ENCODE measurements around the gene KCNH8. TPM values are rescaled to one million over a fixed set of nuclear protein-coding genes. Genes with fewer than 3 reads are reported as not detected.

KCNH8 gene
- total RNA-seq, 2 donors from 2014 or later = 0.46 to 3.4 TPM

DNA sequence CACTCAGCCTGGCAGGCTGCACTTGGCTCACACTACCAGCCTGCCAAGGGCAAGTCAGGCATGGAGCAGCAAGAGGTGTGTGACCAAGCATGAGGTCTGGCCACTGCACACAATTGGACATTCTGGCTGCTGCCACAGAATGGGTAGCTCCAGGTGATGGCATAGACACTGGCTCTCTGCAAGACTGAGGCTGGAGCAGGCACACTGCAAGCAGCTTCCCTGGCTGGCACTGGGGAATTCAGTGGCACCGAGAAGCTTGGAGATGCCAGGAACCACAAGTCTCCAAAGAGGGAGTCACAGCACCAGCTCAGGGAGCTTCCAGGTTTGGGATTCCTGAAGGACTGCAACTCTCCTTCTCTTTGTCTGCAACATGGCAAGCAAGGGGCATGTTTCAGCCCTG is 42.0 kb upstream of the KCNH8 start:
- H3K4me3 ChIP-seq = no peak overlapping the region
- no peak for DNase-seq (ENCODE audit: low spot score)
- H3K9me3 ChIP-seq = no peaks in the 10 kb centered on the region
- intact Hi-C loops (cut with DNase I) = no loop called here
- H3K27me3 ChIP-seq (replicated peaks; ENCODE audit: insufficient read depth) = no peaks in the 10 kb centered on the region
- no peaks in the 10 kb centered on the region for H3K36me3 ChIP-seq
- no peaks in the 10 kb centered on the region for H3K4me1 ChIP-seq (replicated peaks)
- TF ChIP-seq POLR2AphosphoS5 (IDR thresholded peaks at IDR 0.05) = no peak
- TF ChIP-seq, protein P1, sequence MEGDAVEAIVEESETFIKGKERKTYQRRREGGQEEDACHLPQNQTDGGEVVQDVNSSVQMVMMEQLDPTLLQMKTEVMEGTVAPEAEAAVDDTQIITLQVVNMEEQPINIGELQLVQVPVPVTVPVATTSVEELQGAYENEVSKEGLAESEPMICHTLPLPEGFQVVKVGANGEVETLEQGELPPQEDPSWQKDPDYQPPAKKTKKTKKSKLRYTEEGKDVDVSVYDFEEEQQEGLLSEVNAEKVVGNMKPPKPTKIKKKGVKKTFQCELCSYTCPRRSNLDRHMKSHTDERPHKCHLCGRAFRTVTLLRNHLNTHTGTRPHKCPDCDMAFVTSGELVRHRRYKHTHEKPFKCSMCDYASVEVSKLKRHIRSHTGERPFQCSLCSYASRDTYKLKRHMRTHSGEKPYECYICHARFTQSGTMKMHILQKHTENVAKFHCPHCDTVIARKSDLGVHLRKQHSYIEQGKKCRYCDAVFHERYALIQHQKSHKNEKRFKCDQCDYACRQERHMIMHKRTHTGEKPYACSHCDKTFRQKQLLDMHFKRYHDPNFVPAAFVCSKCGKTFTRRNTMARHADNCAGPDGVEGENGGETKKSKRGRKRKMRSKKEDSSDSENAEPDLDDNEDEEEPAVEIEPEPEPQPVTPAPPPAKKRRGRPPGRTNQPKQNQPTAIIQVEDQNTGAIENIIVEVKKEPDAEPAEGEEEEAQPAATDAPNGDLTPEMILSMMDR (IDR thresholded peaks at IDR 0.05) = no peak
- no peak for TF ChIP-seq POLR2A (IDR thresholded peaks at IDR 0.05)
- 90% methylated on average over 1 of the region's 1 CpG for whole genome bisulfite sequencing
- no peak overlapping the region for H3K27ac ChIP-seq

DNA sequence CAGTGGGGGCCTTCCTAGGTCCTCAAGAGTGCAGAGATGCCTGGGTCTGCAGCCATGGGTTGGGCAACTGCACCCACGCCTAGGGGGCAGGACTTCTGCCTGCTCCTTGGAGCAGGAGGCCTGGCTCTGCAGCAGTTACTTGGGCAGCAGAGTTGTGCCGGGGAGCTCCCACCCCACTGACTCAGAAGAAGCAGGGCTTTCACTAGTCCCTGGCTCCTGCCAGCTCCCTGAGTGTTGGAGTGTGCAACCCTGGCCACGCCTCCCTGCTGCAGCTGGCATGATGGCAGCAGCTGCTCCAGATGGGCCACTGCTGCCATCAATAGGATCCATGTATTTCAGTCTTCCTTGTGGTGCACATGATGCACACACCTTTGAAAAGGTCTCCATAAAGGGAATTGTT is 40.6 kb upstream of the KCNH8 start:
- Histone ChIP-seq H3K36me3 (no peaks in the 10 kb centered on the region), H3K9me3 (no peaks in the 10 kb centered on the region), H3K27ac (no peak overlapping the region), H3K4me1 (replicated peaks) (no peaks in the 10 kb centered on the region), H3K4me3 (no peak overlapping the region), H3K27me3 (replicated peaks; ENCODE audit: insufficient read depth) (no peaks in the 10 kb centered on the region)
- intact Hi-C loops (cut with DNase I) = no loop called here
- no peak for DNase-seq (ENCODE audit: low spot score)
- 90% methylated on average over 3 of the region's 3 CpGs for WGBS
- TF ChIP-seq, protein P1 (IDR thresholded peaks at IDR 0.05) = no peak
- no peak for TF ChIP-seq POLR2A (IDR thresholded peaks at IDR 0.05)
- TF ChIP-seq POLR2AphosphoS5 (IDR thresholded peaks at IDR 0.05) = no peak

DNA sequence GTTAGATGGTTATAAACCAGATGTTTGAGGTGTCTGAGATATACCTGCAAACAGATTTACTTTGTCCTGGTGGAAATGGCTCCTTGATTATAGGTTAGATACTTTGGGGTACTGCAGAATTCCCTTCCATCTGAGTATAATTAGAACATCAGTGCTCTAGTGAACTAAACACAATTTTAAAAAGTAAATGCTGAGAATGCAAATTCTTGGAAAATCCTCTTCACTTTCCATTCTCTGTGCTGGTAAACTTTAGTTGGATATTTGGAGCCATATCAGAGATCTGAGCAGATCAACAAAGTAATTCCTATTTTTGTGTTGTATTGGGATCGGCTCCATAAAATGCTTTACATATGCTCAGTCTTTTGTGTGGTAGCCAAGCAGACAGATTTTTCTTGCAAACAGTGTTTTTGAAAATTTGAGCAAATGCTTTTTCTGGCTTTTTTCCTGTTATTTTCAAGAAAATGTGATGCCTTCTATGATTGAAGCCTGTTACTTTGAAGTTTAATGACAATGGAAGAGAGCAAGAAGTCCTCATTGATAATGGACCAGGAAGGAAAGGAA is 37.9 kb upstream of the KCNH8 start:
- no peak overlapping the region for H3K4me3 ChIP-seq
- no peak overlapping the region for H3K27ac ChIP-seq
- H3K36me3 ChIP-seq = no peaks in the 10 kb centered on the region
- TF ChIP-seq, protein P1 (IDR thresholded peaks at IDR 0.05) = no peak
- TF ChIP-seq POLR2AphosphoS5 (IDR thresholded peaks at IDR 0.05) = no peak
- no peak for TF ChIP-seq POLR2A (IDR thresholded peaks at IDR 0.05)
- no peak for DNase-seq (ENCODE audit: low spot score)
- 76% methylated on average over 1 of the region's 1 CpG for WGBS
- H3K4me1 ChIP-seq (replicated peaks) = no peaks in the 10 kb centered on the region
- H3K27me3 ChIP-seq (replicated peaks; ENCODE audit: insufficient read depth) = no peaks in the 10 kb centered on the region
- H3K9me3 ChIP-seq = no peaks in the 10 kb centered on the region
- intact Hi-C loops (cut with DNase I) = no loop called here

DNA sequence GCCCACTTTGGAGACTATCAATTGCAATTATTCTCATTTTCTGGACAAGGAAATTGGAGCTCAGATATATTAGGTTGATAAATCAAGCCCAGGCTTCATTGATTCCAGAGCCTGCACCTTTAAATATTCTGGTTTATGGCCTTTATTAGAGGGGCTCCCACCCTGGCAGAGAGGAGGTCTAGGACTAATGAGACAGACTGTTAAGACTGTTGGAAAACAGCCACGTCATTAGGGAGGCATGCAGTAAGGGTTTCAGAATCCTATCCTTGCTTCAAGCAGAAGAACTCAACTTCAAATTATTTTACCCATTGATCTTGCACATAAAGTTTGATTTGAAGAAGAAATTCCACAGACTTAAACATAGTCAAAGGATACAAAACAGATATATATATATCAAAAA is 33.8 kb upstream of the KCNH8 start:
- intact Hi-C loops (cut with DNase I) = no loop called here
- no peak overlapping the region for H3K27ac ChIP-seq
- H3K27me3 ChIP-seq (replicated peaks; ENCODE audit: insufficient read depth) = no peaks in the 10 kb centered on the region
- H3K36me3 ChIP-seq = no peaks in the 10 kb centered on the region
- TF ChIP-seq, protein P1 (IDR thresholded peaks at IDR 0.05) = no peak
- TF ChIP-seq POLR2A (IDR thresholded peaks at IDR 0.05) (no peak), POLR2AphosphoS5 (IDR thresholded peaks at IDR 0.05) (no peak)
- 8% methylated on average over 1 of the region's 1 CpG for WGBS
- no peaks in the 10 kb centered on the region for H3K4me1 ChIP-seq (replicated peaks)
- no peak overlapping the region for H3K4me3 ChIP-seq
- no peaks in the 10 kb centered on the region for H3K9me3 ChIP-seq
- DNase-seq (ENCODE audit: low spot score) = no peak

DNA sequence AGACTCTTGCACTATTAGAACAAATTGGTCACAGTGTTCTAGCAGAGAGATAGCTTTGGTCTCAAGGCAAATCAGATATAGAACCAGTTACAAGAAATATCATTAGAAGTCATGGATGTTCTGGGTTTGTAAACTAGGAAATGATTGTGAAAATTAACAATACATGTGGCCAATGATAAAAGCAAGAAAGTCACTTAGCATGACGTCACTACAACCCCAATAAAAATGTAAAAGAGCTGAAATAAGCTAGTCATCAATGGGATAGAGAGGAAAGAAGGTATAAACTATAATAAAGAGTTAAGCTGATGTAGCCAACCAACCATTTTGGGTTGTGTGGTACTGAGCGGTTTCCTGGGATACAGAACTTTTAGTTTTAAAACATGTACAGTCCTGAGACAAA is 32.1 kb upstream of the KCNH8 start:
- no peaks in the 10 kb centered on the region for H3K4me1 ChIP-seq (replicated peaks)
- WGBS = 57% methylated on average over 2 of the region's 2 CpGs
- no peaks in the 10 kb centered on the region for H3K27me3 ChIP-seq (replicated peaks; ENCODE audit: insufficient read depth)
- intact Hi-C loops (cut with DNase I) = no loop called here
- TF ChIP-seq POLR2AphosphoS5 (IDR thresholded peaks at IDR 0.05) = no peak
- H3K4me3 ChIP-seq = no peak overlapping the region
- H3K27ac ChIP-seq = no peak overlapping the region
- DNase-seq (ENCODE audit: low spot score) = no peak
- no peaks in the 10 kb centered on the region for H3K36me3 ChIP-seq
- no peaks in the 10 kb centered on the region for H3K9me3 ChIP-seq

All from prostate gland (tissue), 2 donors.